GM06990 (cell line): Measurements from ENCODE around the gene TEAD1.

ENCODE experiments used
- DNase-seq: peaks from one replicate; pipeline ENCODE4 v3.0.0-alpha.2; 2011; ENCODE audit not compliant: insufficient read length; ENCODE audit errors: extremely low read depth
- H3K27me3 ChIP-seq: replicated peaks from 2 replicates; pipeline ENCODE4 v1.6.0; 2011; ENCODE audit warnings: low read length; ENCODE audit not compliant: control insufficient read depth, insufficient read depth
- H3K36me3 ChIP-seq: 2 replicates; pipeline ENCODE4 v1.5.1; 2011; ENCODE audit warnings: low read length; ENCODE audit not compliant: control insufficient read depth, insufficient read depth
- H3K4me3 ChIP-seq: replicated peaks from 2 replicates; pipeline ENCODE4 v1.5.1; 2011; ENCODE audit warnings: low read depth, mild to moderate bottlenecking, control low read depth, low read length
- TF ChIP-seq, protein P1 (sequence below): IDR thresholded peaks from 2 replicates; pipeline ENCODE4 v1.5.1; 2011; ENCODE audit warnings: low read length, control low read depth, mild to moderate bottlenecking, inconsistent platforms; ENCODE audit not compliant: insufficient read depth, poor library complexity, severe bottlenecking

TEAD1 gene

GRCh38 chr11:12813371-12814225 lies 139.4 kb downstream of the TEAD1 start:
- DNase-seq, result no peak
- H3K27me3 ChIP-seq, result no peaks in the 10 kb centered on the region; the same call in none of the 2 replicates
- H3K4me3 ChIP-seq, result no peak overlapping the region
- no peaks in the 10 kb centered on the region for H3K36me3 ChIP-seq
- TF ChIP-seq, protein P1, sequence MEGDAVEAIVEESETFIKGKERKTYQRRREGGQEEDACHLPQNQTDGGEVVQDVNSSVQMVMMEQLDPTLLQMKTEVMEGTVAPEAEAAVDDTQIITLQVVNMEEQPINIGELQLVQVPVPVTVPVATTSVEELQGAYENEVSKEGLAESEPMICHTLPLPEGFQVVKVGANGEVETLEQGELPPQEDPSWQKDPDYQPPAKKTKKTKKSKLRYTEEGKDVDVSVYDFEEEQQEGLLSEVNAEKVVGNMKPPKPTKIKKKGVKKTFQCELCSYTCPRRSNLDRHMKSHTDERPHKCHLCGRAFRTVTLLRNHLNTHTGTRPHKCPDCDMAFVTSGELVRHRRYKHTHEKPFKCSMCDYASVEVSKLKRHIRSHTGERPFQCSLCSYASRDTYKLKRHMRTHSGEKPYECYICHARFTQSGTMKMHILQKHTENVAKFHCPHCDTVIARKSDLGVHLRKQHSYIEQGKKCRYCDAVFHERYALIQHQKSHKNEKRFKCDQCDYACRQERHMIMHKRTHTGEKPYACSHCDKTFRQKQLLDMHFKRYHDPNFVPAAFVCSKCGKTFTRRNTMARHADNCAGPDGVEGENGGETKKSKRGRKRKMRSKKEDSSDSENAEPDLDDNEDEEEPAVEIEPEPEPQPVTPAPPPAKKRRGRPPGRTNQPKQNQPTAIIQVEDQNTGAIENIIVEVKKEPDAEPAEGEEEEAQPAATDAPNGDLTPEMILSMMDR, result no peak

- Histone ChIP-seq H3K27me3 (no peaks in the 10 kb centered on the region; the same call in none of the 2 replicates), H3K4me3 (no peak overlapping the region), H3K36me3 (no peaks in the 10 kb centered on the region)
- TF ChIP-seq, protein P1, result no peak
- DNase-seq, result no peak
Observed at GRCh38 chr11:12815129-12815480, 140.9 kb downstream of the TEAD1 start.

DNA sequence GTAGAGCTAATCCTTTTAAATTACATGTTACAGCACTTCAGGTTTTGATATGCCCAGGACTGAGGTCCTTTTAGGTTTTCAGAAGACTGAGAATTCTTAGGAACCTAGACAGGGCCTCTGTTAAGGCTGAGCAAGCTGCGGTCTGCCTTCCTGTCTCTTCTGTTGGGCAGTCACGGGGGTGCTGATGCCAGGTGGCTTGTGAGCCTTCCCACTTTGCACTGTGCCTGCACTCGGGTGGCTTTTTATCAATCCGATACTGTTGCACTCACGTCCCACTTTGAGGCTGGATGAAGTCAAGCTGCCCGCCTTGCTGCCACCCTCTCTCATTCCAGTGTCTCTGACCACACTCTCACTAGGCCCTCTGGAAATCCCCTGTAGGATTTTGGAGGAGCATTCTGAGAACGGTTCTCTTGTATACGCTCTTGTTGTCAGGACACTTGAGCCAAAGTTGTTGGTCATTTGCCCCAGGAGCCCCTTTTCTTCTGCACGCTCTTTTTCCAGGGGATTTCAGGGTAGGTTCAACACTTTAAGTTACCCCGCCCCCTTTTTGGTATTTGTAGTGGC lies 141.8 kb downstream of the TEAD1 start:
- Histone ChIP-seq H3K36me3 (no peaks in the 10 kb centered on the region), H3K4me3 (no peak overlapping the region), H3K27me3 (no peaks in the 10 kb centered on the region; the same call in none of the 2 replicates)
- DNase-seq, result no peak
- TF ChIP-seq, protein P1, result no peak

GRCh38 chr11:12817681-12818332 lies 143.6 kb downstream of the TEAD1 start:
- TF ChIP-seq, protein P1, result no peak
- Histone ChIP-seq H3K36me3 (no peaks in the 10 kb centered on the region), H3K4me3 (no peak overlapping the region), H3K27me3 (no peaks in the 10 kb centered on the region; the same call in none of the 2 replicates)
- no peak for DNase-seq

DNA sequence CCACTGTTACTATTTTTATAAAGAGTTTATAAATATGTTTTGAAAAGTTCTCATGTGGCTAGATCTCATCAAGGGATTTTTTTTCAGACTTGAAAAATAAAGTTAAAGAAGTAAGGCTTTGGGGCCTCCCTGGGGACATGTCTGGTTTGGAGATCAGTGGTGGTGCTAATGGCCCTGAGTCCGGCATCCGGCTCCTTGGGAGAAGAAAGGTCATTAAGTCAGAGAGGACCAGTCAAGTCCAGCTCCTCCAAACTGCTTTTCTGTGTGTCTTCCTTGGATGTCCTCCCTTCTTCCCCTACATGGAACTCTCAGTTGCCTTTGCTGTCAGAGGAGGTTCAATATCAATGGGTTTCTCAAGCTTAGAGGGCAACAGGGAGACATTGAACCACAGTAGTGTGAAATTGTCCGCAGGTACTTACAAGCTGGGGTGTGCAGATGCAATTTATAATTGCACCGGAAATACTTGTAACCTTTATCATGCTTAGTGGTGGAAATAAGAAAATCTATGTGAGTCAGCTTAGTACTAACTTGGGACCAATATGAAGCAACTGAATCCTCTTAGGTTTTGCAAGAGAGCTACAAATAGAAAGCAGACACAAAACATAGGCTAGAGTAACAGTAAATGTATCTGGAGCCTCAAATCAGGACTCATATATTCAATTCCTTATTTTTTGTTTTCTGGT lies 144.3 kb downstream of the TEAD1 start:
- TF ChIP-seq, protein P1, result no peak
- Histone ChIP-seq H3K36me3 (no peaks in the 10 kb centered on the region), H3K4me3 (no peak overlapping the region), H3K27me3 (no peaks in the 10 kb centered on the region; the same call in 1 of the 2 replicates)
- DNase-seq, result no peak
